ENCODE data around the gene EP300.
"Not testable (repeated sequence)": the region's sequence is repeated elsewhere in the genome, so short reads cannot be mapped to it uniquely, and the experiment has no call there.

EP300 gene

GRCh38 chr22:41177040-41177621 lies 84.7 kb downstream of the EP300 start:
- CTCF ChIA-PET: no interaction called here
- POLR2A ChIA-PET: no interaction called here
- DNase-seq (ENCODE audit: extremely low spot score): no peak
- TF ChIP-seq, protein P1, sequence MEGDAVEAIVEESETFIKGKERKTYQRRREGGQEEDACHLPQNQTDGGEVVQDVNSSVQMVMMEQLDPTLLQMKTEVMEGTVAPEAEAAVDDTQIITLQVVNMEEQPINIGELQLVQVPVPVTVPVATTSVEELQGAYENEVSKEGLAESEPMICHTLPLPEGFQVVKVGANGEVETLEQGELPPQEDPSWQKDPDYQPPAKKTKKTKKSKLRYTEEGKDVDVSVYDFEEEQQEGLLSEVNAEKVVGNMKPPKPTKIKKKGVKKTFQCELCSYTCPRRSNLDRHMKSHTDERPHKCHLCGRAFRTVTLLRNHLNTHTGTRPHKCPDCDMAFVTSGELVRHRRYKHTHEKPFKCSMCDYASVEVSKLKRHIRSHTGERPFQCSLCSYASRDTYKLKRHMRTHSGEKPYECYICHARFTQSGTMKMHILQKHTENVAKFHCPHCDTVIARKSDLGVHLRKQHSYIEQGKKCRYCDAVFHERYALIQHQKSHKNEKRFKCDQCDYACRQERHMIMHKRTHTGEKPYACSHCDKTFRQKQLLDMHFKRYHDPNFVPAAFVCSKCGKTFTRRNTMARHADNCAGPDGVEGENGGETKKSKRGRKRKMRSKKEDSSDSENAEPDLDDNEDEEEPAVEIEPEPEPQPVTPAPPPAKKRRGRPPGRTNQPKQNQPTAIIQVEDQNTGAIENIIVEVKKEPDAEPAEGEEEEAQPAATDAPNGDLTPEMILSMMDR (IDR thresholded peaks at IDR 0.05; ENCODE audit: control extremely low read depth, extremely low read depth, low read depth, missing control alignments): no peak

DNA sequence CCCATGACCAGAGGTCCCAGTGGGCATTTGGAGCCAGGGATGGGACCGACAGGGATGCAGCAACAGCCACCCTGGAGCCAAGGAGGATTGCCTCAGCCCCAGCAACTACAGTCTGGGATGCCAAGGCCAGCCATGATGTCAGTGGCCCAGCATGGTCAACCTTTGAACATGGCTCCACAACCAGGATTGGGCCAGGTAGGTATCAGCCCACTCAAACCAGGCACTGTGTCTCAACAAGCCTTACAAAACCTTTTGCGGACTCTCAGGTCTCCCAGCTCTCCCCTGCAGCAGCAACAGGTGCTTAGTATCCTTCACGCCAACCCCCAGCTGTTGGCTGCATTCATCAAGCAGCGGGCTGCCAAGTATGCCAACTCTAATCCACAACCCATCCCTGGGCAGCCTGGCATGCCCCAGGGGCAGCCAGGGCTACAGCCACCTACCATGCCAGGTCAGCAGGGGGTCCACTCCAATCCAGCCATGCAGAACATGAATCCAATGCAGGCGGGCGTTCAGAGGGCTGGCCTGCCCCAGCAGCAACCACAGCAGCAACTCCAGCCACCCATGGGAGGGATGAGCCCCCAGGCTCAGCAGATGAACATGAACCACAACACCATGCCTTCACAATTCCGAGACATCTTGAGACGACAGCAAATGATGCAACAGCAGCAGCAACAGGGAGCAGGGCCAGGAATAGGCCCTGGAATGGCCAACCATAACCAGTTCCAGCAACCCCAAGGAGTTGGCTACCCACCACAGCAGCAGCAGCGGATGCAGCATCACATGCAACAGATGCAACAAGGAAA lies 85.4 kb downstream of the EP300 start:
- no peak for DNase-seq (ENCODE audit: extremely low spot score)
- TF ChIP-seq, protein P1 (IDR thresholded peaks at IDR 0.05; ENCODE audit: control extremely low read depth, extremely low read depth, low read depth, missing control alignments): no peak
- POLR2A ChIA-PET: no interaction called here
- CTCF ChIA-PET: no interaction called here

- POLR2A ChIA-PET: no interaction called here
- CTCF ChIA-PET: no interaction called here
- TF ChIP-seq, protein P1 (IDR thresholded peaks at IDR 0.05; ENCODE audit: control extremely low read depth, extremely low read depth, low read depth, missing control alignments): no peak
- no peak for DNase-seq (ENCODE audit: extremely low spot score)
Observed at GRCh38 chr22:41178425-41178975, 86.1 kb downstream of the EP300 start.

GRCh38 chr22:41180362-41180761 lies 88.0 kb downstream of the EP300 start:
- DNase-seq (ENCODE audit: extremely low spot score); POLR2A ChIA-PET: not testable (repeated sequence)
- CTCF ChIA-PET: interaction anchor here (1.1 to 2.3 kb wide), 3 partner anchors 8 to 257 kb away, joined by 3 to 7 read pairs (median 3); no protein-coding TSS in a partner anchor

GRCh38 chr22:41180926-41181325 lies 88.5 kb downstream of the EP300 start:
- TF ChIP-seq, protein P1 (IDR thresholded peaks at IDR 0.05; ENCODE audit: control extremely low read depth, extremely low read depth, low read depth, missing control alignments): no peak
- ChIA-PET POLR2A (no interaction called here), CTCF (interaction anchor here (1.1 to 2.3 kb wide), 4 partner anchors 8 to 258 kb away, joined by 3 to 7 read pairs (median 3); no protein-coding TSS in a partner anchor)
- DNase-seq (ENCODE audit: extremely low spot score): no peak

- ChIA-PET POLR2A (no interaction called here), CTCF (interaction anchor here (0.8 to 2.3 kb wide), 7 partner anchors 9 to 258 kb away, joined by 3 to 7 read pairs (median 3); no protein-coding TSS in a partner anchor)
- TF ChIP-seq, protein P1 (IDR thresholded peaks at IDR 0.05; ENCODE audit: control extremely low read depth, extremely low read depth, low read depth, missing control alignments): no peak
- DNase-seq (ENCODE audit: extremely low spot score): no peak
Observed at GRCh38 chr22:41181349-41182241, 89.2 kb downstream of the EP300 start.

Measured in GM10248 (cell line).